Dermis blood vessel endothelial cell (primary cell): ENCODE results near the gene DACH1. TPM values are rescaled to one million over a fixed set of nuclear protein-coding genes. Genes with fewer than 3 reads are reported as not detected.
"Not testable (repeated sequence)": the region's sequence is repeated elsewhere in the genome, so short reads cannot be mapped to it uniquely, and the experiment has no call there.

ENCODE experiments used
- DNase-seq: peaks from one replicate; pipeline ENCODE4 v3.0.0; 2010
- total RNA-seq: library from RNA; depleted of rRNA; stranded (reverse); fragments of >200 nt; gene quantifications from 2 replicates; pipeline ENCODE4 v1.2.3, GENCODE V29; 2014

Gene DACH1
- total RNA-seq: 2.9 and 5.1 TPM in 2 replicates

DNA sequence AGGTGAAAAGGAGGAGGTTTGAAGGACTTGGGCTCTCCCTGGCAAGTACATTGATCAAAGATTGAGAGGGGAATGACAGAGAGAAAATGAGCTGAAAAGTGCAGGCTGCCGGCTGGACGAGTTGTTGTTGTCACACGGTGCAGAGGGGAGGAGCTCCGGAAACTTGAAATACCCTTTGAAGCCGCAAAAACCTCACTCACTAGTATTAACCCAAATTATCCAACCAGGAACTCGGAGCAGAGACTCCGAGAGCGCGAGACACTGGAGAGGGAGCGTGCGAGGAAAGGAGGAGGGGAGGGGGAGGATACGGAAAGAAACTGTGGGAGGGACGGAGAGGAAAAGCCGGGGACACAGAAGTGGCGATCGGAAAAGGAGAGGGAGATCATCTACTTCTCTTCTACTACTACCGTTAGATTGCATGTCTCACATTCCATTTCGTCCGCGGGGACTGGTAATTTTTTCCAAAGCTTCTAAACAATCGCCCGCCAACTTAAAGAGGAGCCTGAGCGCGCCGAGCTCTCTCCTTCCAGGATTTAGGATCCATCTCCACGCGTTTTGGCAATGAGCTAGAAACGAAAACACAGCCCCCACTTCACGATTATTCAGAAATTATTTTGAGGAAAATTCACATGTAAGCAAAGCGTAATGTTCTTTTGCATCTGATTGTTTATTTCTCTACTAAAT lies at the start of gene DACH1:
DACH1 (minus strand) TSS at position 74 of the 684 bp plus-strand sequence.
- DNase-seq: peak; percentile 70

DNA sequence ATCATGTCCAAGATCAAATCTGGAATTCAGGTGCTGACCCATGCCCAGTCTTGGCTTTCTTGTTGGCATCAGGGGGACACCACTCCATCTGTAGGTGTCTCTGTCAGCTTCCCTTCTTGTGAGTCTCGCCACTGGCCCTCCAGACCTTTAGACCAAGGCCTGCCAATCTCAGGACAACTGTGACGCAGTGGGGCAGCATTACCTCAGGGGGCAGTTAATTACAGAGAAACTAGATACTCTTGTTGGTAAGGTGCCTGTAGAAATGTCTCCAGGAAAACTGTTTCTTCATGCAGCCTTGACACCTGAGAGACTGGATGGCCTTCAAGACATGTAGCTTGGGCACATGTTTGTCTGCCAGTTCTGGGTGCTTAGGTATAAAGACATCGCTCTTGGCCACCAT lies 46.7 kb upstream of the DACH1 start:
- DNase-seq: no peak

DNA sequence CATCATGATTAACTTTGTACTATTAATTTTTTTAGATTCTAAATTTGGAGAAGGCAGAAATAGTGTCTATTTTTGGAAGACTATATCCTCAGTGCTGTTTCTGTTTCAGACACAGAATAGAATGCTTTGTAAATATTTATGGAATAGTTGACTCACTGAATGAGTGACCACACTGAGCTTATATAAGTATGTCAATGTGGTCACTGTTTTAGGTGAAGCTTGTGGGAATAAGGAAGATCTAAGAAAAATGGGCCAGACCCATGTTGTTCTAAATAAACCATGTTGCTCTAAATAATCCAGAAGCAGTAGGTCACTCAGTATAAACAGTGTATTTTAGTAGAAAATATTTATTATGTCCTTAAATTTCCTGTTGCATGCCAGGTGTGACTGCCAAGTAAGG lies 45.5 kb upstream of the DACH1 start:
- DNase-seq: no peak

DNA sequence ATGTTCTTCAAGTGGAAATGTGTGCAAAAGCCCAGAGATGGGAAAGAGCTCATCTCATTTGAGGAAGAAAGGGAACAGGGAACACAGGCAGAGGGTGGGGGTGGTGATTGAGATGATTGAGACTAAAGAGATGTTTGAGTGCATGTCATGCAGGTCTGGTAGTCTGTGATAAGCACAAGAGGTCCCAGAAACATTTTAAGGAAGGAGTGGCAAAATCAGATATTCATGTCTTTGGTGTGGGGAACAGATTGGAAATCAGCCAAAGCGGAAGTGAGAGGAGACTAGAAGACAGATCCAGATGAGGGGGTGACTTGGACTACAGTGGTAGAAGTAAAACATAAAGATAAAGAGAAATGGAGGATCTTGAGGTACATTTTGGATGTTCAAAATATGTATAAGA lies 39.4 kb upstream of the DACH1 start:
- DNase-seq: no peak

DNA sequence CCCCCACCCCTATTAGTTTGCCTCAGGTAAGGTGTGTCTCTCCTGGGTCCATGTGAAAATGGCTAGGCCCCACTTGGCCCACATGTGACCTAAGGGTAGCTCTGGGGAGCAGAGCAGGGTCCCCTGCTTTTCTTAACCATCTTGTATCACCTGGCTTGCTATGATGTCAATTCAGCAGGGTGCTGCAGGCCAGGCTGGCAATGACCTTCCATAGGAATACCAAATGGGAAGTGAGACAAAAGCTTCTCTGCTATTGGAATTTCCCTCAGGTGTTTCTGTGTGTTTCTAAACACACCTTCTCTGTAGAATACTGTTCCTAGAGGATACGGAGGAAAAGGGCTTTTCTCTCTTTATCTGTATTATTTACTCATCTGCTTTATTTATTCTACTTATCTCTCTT lies 35.7 kb upstream of the DACH1 start:
- DNase-seq: no peak

DNA sequence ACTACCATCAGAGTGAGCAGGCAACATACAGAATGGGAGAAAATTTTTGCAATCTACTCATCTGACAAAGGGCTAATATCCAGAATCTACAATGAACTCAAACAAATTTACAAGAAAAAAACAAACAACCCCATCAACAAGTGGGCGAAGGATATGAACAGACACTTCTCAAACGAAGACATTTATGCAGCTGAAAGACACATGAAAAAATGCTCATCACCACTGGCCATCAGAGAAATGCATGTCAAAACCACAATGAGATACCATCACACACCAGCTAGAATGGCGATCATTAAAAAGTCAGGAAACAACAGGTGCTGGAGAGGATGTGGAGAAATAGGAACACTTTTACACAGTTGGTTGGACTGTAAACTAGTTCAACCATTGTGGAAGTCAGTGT lies 26.5 kb upstream of the DACH1 start:
- DNase-seq: not testable (repeated sequence)

DNA sequence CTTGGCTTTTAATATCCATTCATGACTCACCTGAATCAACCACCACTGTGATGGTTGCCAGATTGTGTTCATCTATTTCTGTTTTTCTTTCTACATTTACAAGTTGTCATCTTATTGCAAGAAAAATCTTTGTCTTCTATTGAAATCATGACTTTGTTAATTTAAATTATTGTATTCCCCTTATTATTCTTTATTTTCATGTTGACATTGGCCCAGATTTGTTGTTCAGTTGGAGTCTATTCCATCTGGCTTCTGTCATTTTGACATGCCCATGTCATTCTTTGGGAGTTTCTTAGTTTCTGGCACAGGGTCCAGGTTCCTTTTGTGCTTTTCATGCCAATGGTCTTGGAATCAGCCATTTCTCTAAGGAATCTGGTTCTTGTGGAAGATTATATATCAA lies 19.9 kb upstream of the DACH1 start:
- DNase-seq: no peak

DNA sequence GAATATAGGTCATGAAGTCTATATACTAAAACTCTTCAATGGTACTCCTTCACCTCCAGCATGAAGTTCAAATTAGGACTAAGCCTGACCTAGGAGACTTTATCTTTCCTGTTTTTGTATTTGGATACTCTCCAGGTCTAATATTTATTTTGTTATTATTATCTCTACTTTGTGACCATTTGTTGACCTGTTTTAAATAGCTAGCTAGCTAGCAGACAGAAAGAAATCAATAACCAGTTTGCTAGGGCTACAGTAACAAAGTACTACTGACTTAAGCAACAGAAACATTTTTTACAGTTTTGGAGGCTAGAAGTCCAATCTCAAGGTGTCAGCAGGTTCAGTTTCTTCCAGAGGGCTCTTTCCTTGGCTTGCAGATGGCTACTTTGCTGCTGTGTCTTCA lies 15.1 kb upstream of the DACH1 start:
- DNase-seq: no peak

DNA sequence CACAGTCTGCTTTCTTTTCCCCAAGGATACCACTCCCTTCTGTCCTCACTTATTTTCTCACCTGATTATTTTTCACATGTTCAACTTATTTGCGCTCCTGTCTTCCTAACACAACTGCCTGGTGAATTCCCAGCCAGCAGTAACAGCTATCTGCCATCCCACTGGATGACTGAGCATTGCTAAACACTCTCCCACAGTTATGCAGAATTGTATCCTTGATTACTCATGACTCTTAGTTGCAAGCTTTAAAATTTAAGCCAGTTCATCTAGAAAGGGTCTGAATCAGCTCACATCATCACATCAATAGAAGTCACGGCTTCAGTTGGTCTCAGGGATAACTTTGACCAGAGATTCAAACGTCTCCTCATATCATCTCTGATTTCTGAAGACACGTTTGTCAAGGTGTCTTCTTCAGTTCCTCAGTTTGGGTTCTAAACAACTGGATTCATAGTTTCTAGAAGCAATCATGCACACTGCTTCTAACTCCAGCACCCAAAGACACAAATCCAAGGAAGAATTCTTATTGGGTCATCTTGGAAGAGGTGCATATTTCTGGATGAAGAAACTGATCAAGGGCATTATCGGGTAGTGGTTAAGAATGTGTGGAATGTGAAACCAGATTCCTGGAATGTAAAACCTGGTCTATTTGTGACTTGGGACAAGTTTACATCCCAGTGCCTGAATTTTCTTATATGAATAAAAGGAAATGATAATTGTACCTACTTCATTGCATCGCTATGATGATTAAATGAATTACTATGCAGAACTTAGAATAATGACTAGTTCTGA lies 13.9 kb upstream of the DACH1 start:
- no peak for DNase-seq

DNA sequence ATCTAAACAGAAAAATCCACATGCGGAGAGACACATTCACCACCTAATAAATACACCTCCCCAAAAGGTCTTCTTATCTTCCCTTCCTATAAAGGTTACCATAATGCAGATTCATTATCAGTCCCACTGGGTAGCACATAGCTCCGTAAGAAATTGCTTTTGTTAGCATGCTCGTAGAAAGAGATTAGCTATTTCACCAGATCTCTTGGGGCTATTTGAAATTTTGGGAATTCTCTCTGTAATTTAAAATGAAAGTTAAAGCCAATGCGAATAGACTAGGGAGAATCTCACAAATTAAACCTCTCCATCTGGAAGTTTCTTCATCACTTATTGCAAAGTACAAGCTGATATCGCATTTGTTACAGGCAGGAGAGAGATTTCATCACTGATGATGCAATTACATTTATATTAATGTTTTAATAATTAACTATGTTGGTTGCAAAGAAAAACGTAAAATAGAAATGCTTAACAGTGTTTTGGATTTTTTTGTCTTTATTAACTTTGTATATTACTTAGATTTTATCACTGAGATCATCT lies 12.9 kb upstream of the DACH1 start:
- DNase-seq: no peak

DNA sequence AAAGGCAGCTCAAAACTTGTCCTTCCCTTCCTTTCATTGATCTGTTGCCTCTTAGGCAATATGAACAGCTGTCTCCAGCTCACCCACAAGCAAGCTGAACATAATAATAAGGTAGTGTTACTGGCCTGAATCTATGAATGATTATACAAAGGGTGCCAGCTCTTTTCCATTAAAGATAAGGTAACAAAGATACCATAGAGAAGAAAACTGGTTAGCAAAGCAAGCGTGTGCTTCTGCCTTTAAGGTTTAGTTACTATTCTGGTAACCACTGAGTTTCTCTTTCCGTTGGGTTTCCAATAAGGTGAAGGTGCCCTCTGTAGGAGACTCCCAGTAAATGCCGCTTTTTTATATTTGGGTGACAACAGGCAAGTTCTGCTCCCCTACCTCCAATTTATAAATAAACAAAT lies 12.1 kb upstream of the DACH1 start:
- DNase-seq: peak; percentile 71

DNA sequence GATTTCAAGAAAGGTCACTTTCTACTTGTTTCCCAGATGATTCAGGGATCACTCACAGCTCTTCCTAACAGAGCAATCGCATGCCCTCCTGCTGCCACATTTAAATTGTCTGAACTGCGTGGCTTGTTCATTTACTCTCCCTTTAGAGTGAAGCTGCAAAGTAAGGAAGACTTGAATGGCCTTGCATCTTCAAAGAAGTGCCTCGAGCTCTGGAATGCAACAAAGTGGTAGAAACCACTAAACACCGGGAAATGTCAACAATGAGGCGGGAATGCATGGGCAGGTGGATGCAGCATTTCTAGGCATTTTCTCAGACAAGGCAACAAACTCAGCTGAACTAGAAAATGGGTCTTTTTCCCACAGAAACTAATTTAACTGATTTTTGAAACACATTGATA lies 10.3 kb upstream of the DACH1 start:
- DNase-seq: no peak

DNA sequence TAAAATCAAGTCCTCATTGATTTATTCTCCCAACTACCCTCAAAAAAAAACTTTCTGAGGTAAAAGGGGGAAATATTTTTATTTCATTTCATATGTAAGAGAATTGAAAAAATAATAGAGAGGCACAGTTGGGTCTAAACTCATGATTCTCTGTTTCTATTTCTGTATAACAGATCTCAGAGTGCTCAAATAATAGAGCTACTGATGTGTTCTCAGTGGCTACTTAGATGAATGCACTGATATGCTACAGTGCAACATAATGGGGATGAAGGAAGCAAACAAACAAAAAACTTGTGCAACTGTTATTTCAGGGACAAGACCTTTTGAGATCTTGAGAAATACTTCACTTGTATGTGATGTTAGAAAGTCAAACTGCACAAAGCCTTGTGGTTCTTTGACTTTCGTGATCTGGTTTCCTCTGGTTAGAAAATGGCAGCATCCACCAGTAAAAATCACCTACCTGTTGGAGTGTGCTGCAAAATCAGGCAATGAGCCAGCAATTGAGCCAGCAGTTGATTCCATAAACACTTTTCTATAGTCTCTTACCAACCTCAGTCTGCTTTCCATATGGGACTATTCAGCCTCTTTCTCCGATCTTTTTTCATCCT lies 9.7 kb upstream of the DACH1 start:
- no peak for DNase-seq

DNA sequence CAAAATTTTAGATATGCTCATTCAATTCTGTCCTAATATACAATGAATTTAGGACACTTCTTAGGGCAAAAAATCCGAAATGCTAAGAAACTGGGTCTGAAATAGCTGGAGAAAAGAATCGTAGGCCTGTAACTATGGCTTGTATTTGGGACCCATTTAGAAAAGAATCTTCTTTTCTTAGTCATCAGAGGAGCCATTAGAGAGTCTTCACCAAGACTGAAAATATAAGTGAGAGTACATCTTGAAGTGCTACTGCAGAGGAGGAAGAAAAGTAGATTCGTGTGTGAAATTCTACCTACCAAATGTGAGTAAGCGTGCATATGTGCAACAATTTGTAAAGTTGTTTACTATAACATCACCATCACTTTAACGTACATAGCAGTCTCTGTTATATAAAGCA lies 8.8 kb upstream of the DACH1 start:
- no peak for DNase-seq

DNA sequence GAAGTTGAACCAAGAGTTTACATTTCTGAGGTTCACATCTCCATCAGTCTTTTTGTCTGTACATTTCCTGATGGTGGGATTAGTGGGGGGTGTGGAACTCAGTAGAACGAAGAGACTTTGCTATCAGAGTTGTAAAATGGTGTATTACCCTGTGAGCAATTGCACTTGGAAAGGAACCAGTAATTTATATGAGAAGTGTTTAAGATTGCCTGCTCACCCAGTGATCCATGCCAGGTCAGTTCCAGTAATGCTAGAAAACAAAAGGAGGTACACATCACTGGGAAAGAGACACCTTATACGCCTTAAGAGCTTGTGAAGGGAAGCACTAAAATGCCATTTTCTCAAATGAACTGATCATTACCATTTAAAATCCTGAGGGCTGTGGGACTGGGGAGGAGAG lies 7.5 kb upstream of the DACH1 start:
- no peak for DNase-seq

DNA sequence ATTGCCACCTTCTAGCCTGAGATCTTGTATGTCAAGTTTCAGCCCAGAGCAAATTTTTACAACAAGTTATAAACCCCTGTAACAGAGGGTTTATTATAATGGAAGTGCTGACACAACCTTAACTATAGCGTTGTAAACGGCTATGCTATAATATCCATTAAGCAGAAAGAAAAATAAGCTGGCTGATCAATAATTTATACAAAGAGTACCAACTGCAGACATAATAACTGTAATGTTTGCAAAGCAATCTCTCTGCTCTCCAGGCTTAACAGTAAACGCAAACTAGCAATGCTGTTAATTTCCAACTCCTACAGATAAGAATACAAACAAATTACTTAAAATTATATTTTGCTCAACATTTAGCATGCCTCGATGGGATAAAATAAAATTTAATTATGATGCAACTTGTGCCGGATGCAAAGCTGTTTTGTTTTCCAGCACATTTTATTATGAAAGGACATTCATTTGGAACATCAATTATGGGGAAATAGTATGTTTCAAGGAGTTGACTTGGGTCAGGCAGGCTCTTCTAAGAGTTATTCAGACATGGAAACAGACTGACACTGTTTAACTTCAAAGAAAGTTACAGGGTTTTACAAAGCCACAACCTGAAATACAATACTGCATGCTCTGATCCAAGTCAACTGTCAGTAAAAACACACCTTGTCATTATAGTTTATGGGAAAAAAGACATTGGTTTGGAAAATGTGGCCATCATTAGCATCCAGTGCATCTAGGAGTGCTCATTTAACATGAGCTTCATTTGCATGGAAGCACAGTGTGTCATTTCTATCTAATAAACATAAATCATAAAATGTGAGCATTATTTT lies 6.6 kb upstream of the DACH1 start:
- DNase-seq: no peak

DNA sequence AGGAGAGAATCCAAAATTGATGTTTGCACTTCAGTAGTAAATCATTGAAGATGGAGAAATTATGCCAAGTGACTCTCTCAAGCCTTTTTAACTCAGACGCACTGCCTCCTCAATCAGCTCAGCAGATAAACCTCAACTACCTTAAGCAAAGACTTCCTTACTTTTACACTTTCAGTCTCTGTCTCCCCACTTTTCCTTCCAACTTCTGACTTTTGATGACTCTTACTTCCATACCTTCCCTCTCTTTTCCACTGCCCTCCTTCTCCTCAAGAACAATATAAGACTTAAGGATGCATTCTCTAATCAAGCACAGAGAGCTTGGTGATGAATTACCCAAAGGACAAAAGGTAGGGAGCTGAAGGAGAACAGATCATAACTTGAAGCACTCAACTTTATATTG lies 4.8 kb upstream of the DACH1 start:
- DNase-seq: no peak

DNA sequence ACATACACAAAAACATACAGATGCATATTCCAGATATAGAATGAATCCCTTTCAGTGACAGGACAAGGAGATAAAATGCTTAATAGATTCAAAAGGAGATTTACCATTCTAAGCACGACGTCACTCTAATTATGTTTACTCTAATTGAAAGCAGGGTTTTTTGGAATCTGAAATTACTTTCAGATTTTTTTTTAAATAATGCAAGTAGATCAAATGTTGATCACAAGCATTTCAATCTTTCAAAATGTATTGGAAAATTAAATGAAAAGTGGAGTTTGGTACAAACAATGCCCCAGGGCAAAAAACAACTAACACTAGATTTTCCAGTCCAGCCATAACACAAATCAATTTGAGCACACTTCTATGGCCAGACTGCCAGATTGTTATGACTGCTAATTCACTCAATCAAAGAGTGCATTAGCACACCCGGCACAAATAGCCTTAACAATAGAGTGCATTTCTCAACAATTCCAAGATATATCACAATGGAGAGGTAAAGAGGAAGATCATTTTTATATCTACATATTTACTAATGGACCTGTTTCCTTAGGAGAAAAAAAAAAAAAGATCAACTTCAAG lies 4.3 kb upstream of the DACH1 start:
- no peak for DNase-seq

DNA sequence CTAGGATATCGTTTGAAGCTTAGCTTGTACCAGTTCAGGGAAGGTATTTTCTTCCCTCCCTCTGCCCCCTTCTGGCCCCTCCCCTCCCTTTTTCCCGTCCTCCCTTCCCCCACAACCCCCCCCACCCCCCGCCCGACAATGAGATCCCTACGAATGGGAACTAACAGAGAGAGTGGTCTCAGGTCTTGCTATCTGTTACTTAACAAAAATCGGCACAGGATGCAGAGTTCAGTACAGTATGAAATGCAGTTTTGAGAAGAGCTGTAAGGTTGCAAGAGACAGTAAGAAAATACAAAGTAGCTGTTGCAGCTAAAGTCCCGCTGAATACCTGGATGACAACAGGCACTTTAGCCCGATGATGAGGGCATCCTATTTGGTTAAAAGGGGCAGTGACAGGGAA lies 3.1 kb upstream of the DACH1 start:
- DNase-seq: no peak

DNA sequence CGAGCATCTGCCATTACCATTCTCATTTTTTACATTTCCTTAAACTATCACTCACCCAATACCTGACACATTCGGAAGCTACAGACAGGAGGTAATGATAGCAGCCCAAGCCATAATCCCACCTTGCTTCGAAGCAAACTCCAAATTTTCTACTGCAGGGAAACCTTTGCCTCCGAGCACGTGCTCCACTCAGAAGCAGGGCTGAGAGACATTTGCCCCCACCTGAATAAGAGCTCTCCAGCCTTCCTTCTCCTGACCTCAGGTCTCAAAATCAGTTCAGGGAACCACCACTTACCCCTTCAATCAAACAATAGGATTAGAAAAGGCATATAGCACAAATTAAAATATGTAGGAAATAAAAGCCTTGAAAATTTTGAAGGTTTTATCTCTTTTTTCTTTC lies 2.3 kb upstream of the DACH1 start:
- DNase-seq: no peak

DNA sequence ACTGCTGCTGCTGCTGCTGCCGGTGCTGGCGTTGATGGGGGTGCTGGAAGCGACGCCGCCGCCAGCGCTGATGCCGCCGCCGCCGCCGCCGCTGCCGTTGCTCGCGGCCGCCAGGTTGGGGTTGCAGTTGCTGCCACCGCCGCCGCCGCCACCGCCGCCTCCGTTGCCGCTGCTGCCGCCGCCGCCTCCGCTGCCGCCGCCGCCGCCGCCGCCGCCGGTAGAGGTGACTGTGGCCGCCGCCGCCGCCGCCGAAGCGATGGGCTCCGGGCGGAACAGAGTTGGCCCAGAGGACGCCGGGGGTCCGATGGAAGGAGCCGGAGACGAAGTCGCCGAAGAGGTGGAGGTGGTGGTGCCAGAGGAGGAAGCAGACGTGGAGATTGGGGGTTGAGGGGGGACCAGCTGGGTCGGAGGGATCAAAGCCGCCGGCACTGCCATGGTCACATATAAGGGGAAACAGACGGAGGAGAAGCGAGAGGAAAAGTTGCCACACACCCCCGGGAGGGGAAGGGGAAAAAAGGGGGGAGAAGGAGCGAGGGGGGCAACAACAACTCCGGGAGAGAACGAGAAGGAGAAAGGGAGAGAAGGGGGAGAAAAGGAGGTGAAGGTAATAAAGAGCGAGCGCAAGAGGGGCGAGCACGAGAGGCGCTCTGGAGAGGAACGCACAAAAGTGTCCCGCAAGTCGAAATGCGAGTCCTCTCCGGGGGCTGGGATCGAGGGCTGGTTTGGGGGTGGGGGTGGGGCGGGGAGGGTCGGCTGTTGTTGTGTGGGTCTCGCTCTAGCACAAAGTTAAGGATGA lies 471 bp downstream of the DACH1 start:
- DNase-seq: peak; percentile 47
